T-cell (primary cell): Measurements from ENCODE around the gene DNAJC3. TPM values are rescaled to one million over a fixed set of nuclear protein-coding genes. Genes with fewer than 3 reads are reported as not detected.

ENCODE experiments used
- total RNA-seq, 35 experiments: library from RNA in 6 of 35; stranded (reverse) in 6 of 35; fragments of 120-200 nt in 1 of 35; gene quantifications; one replicate each; pipeline versions ENCODE4 v1.2.1 to v1.2.4 and lab custom pipeline; 2013 to 2026

DNAJC3 gene
- total RNA-seq, 5 donors from 2014 or later (not counting 1 experiment from before 2014, with no cell fraction given) = 16.6 to 21.3 (median 19.8) TPM

Other genes with a start within 250 kb of the DNAJC3 start
- under 1 TPM in 1 of 5 donors, not detected in 4; 0.32 TPM for gene CLDN10, start 124.4 kb upstream of the DNAJC3 start, total RNA-seq
- gene DZIP1, start 32.4 kb upstream of the DNAJC3 start, total RNA-seq = under 1 TPM in 3 of 5 donors, not detected in 2; 0.10 to 0.19 (median 0.12) TPM